ENCODE data around the gene BCAS3.

Gene BCAS3

GRCh38 chr17:61349350-61349749 is 671.7 kb downstream of the BCAS3 start:
- CTCF ChIA-PET = interaction anchor here (0.5 to 1.1 kb wide), 7 partner anchors 9 to 644 kb away, joined by 3 to 4 read pairs (median 3); no protein-coding TSS in a partner anchor
- no peak for DNase-seq (ENCODE audit: extremely low spot score)
- no peak for TF ChIP-seq LEF1 (IDR thresholded peaks at IDR 0.05; ENCODE audit: borderline replicate concordance)
- TF ChIP-seq FOXK2 (IDR thresholded peaks at IDR 0.05) = no peak
- no peak for TF ChIP-seq BHLHE40 (IDR thresholded peaks at IDR 0.05; ENCODE audit: borderline replicate concordance)
- TF ChIP-seq L3MBTL2 (conservative IDR thresholded peaks at IDR 0.05) = no peak
- POLR2A ChIA-PET = no interaction called here

- TF ChIP-seq BHLHE40 (IDR thresholded peaks at IDR 0.05; ENCODE audit: borderline replicate concordance) = no peak
- no peak for TF ChIP-seq TARDBP (IDR thresholded peaks at IDR 0.05)
- TF ChIP-seq FOXA1 (IDR thresholded peaks at IDR 0.05) = no peak
- TF ChIP-seq ZNF384 (IDR thresholded peaks at IDR 0.05) = no peak
- no peak for TF ChIP-seq NFRKB (IDR thresholded peaks at IDR 0.05)
- TF ChIP-seq FOXM1 (IDR thresholded peaks at IDR 0.05; ENCODE audit: borderline replicate concordance) = no peak
- TF ChIP-seq LEF1 (IDR thresholded peaks at IDR 0.05; ENCODE audit: borderline replicate concordance) = no peak
- TF ChIP-seq ELF4 (IDR thresholded peaks at IDR 0.05) = no peak
- no peak for TF ChIP-seq PKNOX1 (IDR thresholded peaks at IDR 0.05)
- TF ChIP-seq SP1 (IDR thresholded peaks at IDR 0.05) = no peak
- no peak for TF ChIP-seq L3MBTL2 (conservative IDR thresholded peaks at IDR 0.05)
- TF ChIP-seq HDGF (IDR thresholded peaks at IDR 0.05; ENCODE audit: borderline replicate concordance) = no peak
- TF ChIP-seq CTBP1 (IDR thresholded peaks at IDR 0.05; ENCODE audit: borderline replicate concordance) = no peak
- no peak for TF ChIP-seq SUZ12 (IDR thresholded peaks at IDR 0.05)
- no peak for TF ChIP-seq FOXK2 (IDR thresholded peaks at IDR 0.05)
- no peak for TF ChIP-seq ARNT (IDR thresholded peaks at IDR 0.05)
- ChIA-PET CTCF (no interaction called here), POLR2A (no interaction called here)
- no peak for DNase-seq (ENCODE audit: extremely low spot score)
Measured at GRCh38 chr17:61351745-61352407, 674.2 kb downstream of the BCAS3 start.

- ChIA-PET POLR2A (no interaction called here), CTCF (no interaction called here)
- DNase-seq (ENCODE audit: extremely low spot score) = no peak
- TF ChIP-seq LEF1 (IDR thresholded peaks at IDR 0.05; ENCODE audit: borderline replicate concordance) (no peak), ELF4 (IDR thresholded peaks at IDR 0.05) (no peak), FOXM1 (IDR thresholded peaks at IDR 0.05; ENCODE audit: borderline replicate concordance) (no peak), SUZ12 (IDR thresholded peaks at IDR 0.05) (no peak), FOXK2 (IDR thresholded peaks at IDR 0.05) (no peak), ARNT (IDR thresholded peaks at IDR 0.05) (no peak), PKNOX1 (IDR thresholded peaks at IDR 0.05) (no peak), FOXA1 (IDR thresholded peaks at IDR 0.05) (no peak), CTBP1 (IDR thresholded peaks at IDR 0.05; ENCODE audit: borderline replicate concordance) (no peak), ZNF384 (IDR thresholded peaks at IDR 0.05) (no peak), SP1 (IDR thresholded peaks at IDR 0.05) (no peak), BHLHE40 (IDR thresholded peaks at IDR 0.05; ENCODE audit: borderline replicate concordance) (no peak), HDGF (IDR thresholded peaks at IDR 0.05; ENCODE audit: borderline replicate concordance) (no peak), TARDBP (IDR thresholded peaks at IDR 0.05) (no peak), NFRKB (IDR thresholded peaks at IDR 0.05) (no peak), L3MBTL2 (conservative IDR thresholded peaks at IDR 0.05) (no peak)
Measured at GRCh38 chr17:61352408-61352770, 674.7 kb downstream of the BCAS3 start.

- ChIA-PET POLR2A (no interaction called here), CTCF (no interaction called here)
- DNase-seq (ENCODE audit: extremely low spot score) = no peak
- TF ChIP-seq SP1 (IDR thresholded peaks at IDR 0.05) (no peak), HDGF (IDR thresholded peaks at IDR 0.05; ENCODE audit: borderline replicate concordance) (no peak), PKNOX1 (IDR thresholded peaks at IDR 0.05) (no peak), ZNF384 (IDR thresholded peaks at IDR 0.05) (no peak), TARDBP (IDR thresholded peaks at IDR 0.05) (no peak), CTBP1 (IDR thresholded peaks at IDR 0.05; ENCODE audit: borderline replicate concordance) (no peak), SUZ12 (IDR thresholded peaks at IDR 0.05) (no peak), L3MBTL2 (conservative IDR thresholded peaks at IDR 0.05) (no peak), FOXM1 (IDR thresholded peaks at IDR 0.05; ENCODE audit: borderline replicate concordance) (no peak), ELF4 (IDR thresholded peaks at IDR 0.05) (no peak), NFRKB (IDR thresholded peaks at IDR 0.05) (no peak), BHLHE40 (IDR thresholded peaks at IDR 0.05; ENCODE audit: borderline replicate concordance) (no peak), FOXA1 (IDR thresholded peaks at IDR 0.05) (no peak), FOXK2 (IDR thresholded peaks at IDR 0.05) (no peak)
Measured at GRCh38 chr17:61352781-61353491, 675.3 kb downstream of the BCAS3 start.

GRCh38 chr17:61353615-61354014 is 676.0 kb downstream of the BCAS3 start:
- CTCF ChIA-PET = no interaction called here
- no peak for DNase-seq (ENCODE audit: extremely low spot score)
- POLR2A ChIA-PET = no interaction called here
- TF ChIP-seq ZNF384 (IDR thresholded peaks at IDR 0.05) = no peak
- TF ChIP-seq SP1 (IDR thresholded peaks at IDR 0.05) = no peak
- no peak for TF ChIP-seq ARNT (IDR thresholded peaks at IDR 0.05)
- TF ChIP-seq LEF1 (IDR thresholded peaks at IDR 0.05; ENCODE audit: borderline replicate concordance) = no peak
- TF ChIP-seq BHLHE40 (IDR thresholded peaks at IDR 0.05; ENCODE audit: borderline replicate concordance) = no peak
- no peak for TF ChIP-seq TARDBP (IDR thresholded peaks at IDR 0.05)
- TF ChIP-seq CTBP1 (IDR thresholded peaks at IDR 0.05; ENCODE audit: borderline replicate concordance) = no peak
- no peak for TF ChIP-seq L3MBTL2 (conservative IDR thresholded peaks at IDR 0.05)
- no peak for TF ChIP-seq FOXK2 (IDR thresholded peaks at IDR 0.05)
- no peak for TF ChIP-seq NFRKB (IDR thresholded peaks at IDR 0.05)
- no peak for TF ChIP-seq FOXM1 (IDR thresholded peaks at IDR 0.05; ENCODE audit: borderline replicate concordance)
- TF ChIP-seq PKNOX1 (IDR thresholded peaks at IDR 0.05) = no peak
- TF ChIP-seq HDGF (IDR thresholded peaks at IDR 0.05; ENCODE audit: borderline replicate concordance) = no peak
- TF ChIP-seq SUZ12 (IDR thresholded peaks at IDR 0.05) = no peak
- no peak for TF ChIP-seq ELF4 (IDR thresholded peaks at IDR 0.05)
- TF ChIP-seq FOXA1 (IDR thresholded peaks at IDR 0.05) = no peak
